ENCODE data around the gene CCDC182.

CCDC182 gene

GRCh38 chr17:57782647-57783337, 37.7 kb upstream of the CCDC182 start:
- DNase-seq, result no peak
- CTCF ChIA-PET, result interaction anchor here (0.6 to 4.3 kb wide), 39 partner anchors 9 to 664 kb away, joined by 3 to 18 read pairs (median 4); partner anchors contain the start of genes CCDC182 and MRPS23
- H3K9me3 ChIP-seq (ENCODE audit: control extremely low read depth in 1 of 5, control insufficient read depth in 4 of 5, insufficient read depth in 2 of 5, low read depth in 1 of 5, low read length in 4 of 5), result no peaks in the 10 kb centered on the region
- H3K36me3 ChIP-seq (ENCODE audit: control insufficient read depth in 4 of 4, insufficient read depth in 4 of 4, low read length in 3 of 4), result no peaks in the 10 kb centered on the region
- POLR2A ChIA-PET, result interaction anchor here (0.6 to 1.1 kb wide), 2 partner anchors 66 to 158 kb away, joined by 3 read pairs; no protein-coding TSS in a partner anchor
- H3K27ac ChIP-seq (ENCODE audit: insufficient read depth in 1 of 2, low read depth in 1 of 2, low read length in 2 of 2, poor library complexity in 1 of 2, severe bottlenecking in 2 of 2), result no peak overlapping the region
- 76% methylated on average over 18 of the region's 20 CpGs for WGBS (ENCODE audit: insufficient coverage)
- H3K4me3 ChIP-seq (ENCODE audit: control insufficient read depth in 1 of 7, extremely low read depth in 1 of 7, insufficient read depth in 4 of 7, low read depth in 2 of 7, low read length in 6 of 7), result peak overlapping the region in 2 of 7 experiments; percentile 2 to 60
- H3K4me1 ChIP-seq (ENCODE audit: control extremely low read depth in 1 of 4, control insufficient read depth in 4 of 4, insufficient read depth in 4 of 4, low read length in 3 of 4), result peaks cover 0 to 28% (median 21%) of the 10 kb centered on the region in 4 experiments
- no peaks in the 10 kb centered on the region for H3K27me3 ChIP-seq (replicated peaks in 2 of 5; ENCODE audit: control insufficient read depth in 4 of 5, insufficient read depth in 5 of 5, low read length in 4 of 5)

- Histone ChIP-seq H3K27me3 (replicated peaks in 2 of 5; ENCODE audit: control insufficient read depth in 4 of 5, insufficient read depth in 5 of 5, low read length in 4 of 5) (no peaks in the 10 kb centered on the region), H3K27ac (ENCODE audit: insufficient read depth in 1 of 2, low read depth in 1 of 2, low read length in 2 of 2, poor library complexity in 1 of 2, severe bottlenecking in 2 of 2) (no peak overlapping the region), H3K36me3 (ENCODE audit: control insufficient read depth in 4 of 4, insufficient read depth in 4 of 4, low read length in 3 of 4) (no peaks in the 10 kb centered on the region), H3K4me1 (ENCODE audit: control extremely low read depth in 1 of 4, control insufficient read depth in 4 of 4, insufficient read depth in 4 of 4, low read length in 3 of 4) (peaks cover 0 to 28% (median 21%) of the 10 kb centered on the region in 4 experiments), H3K9me3 (ENCODE audit: control extremely low read depth in 1 of 5, control insufficient read depth in 4 of 5, insufficient read depth in 2 of 5, low read depth in 1 of 5, low read length in 4 of 5) (no peaks in the 10 kb centered on the region), H3K4me3 (ENCODE audit: control insufficient read depth in 1 of 7, extremely low read depth in 1 of 7, insufficient read depth in 4 of 7, low read depth in 2 of 7, low read length in 6 of 7) (no peak overlapping the region)
- CTCF ChIA-PET, result interaction anchor here (0.9 to 4.3 kb wide), 12 partner anchors 8 to 652 kb away, joined by 3 to 18 read pairs (median 8); no protein-coding TSS in a partner anchor
- POLR2A ChIA-PET, result no interaction called here
- peak; percentile 23 to 82 (median 74) for DNase-seq
- 7% methylated on average over 6 of the region's 6 CpGs for WGBS (ENCODE audit: insufficient coverage)
Observed at GRCh38 chr17:57782062-57782490, 37.0 kb upstream of the CCDC182 start.

GRCh38 chr17:57781386-57782061, 36.4 kb upstream of the CCDC182 start:
- DNase-seq, result no peak
- Histone ChIP-seq H3K27ac (ENCODE audit: insufficient read depth in 1 of 2, low read depth in 1 of 2, low read length in 2 of 2, poor library complexity in 1 of 2, severe bottlenecking in 2 of 2) (no peak overlapping the region), H3K9me3 (ENCODE audit: control extremely low read depth in 1 of 5, control insufficient read depth in 4 of 5, insufficient read depth in 2 of 5, low read depth in 1 of 5, low read length in 4 of 5) (no peaks in the 10 kb centered on the region), H3K4me3 (ENCODE audit: control insufficient read depth in 1 of 7, extremely low read depth in 1 of 7, insufficient read depth in 4 of 7, low read depth in 2 of 7, low read length in 6 of 7) (no peak overlapping the region), H3K36me3 (ENCODE audit: control insufficient read depth in 4 of 4, insufficient read depth in 4 of 4, low read length in 3 of 4) (no peaks in the 10 kb centered on the region), H3K4me1 (ENCODE audit: control extremely low read depth in 1 of 4, control insufficient read depth in 4 of 4, insufficient read depth in 4 of 4, low read length in 3 of 4) (peaks cover 0 to 28% (median 21%) of the 10 kb centered on the region in 4 experiments), H3K27me3 (replicated peaks in 2 of 5; ENCODE audit: control insufficient read depth in 4 of 5, insufficient read depth in 5 of 5, low read length in 4 of 5) (no peaks in the 10 kb centered on the region)
- WGBS (ENCODE audit: insufficient coverage), result 68% methylated on average over 10 of the region's 11 CpGs
- ChIA-PET CTCF (interaction anchor here (0.9 to 4.3 kb wide), 7 partner anchors 11 to 651 kb away, joined by 3 to 18 read pairs (median 11); no protein-coding TSS in a partner anchor), POLR2A (no interaction called here)

DNA sequence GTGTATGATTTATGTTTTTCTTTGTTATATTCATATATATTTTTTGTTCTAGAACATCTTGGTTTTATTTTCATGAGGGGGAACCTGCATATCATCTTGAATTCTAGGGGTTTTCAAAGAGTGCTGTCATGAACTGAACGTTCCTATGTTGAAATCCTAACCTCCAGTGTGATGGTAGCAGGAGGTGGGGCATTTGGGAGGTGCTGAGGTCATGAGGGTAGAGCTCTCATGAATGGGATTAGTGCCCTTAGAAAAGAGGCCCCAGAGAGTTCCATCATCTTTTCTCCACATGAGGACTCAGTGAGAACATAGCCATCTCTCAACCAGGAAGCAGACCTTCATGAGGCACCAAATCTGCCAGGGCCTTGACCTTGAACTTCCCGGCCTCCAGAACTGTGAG, 34.6 kb upstream of the CCDC182 start:
- Histone ChIP-seq H3K9me3 (ENCODE audit: control extremely low read depth in 1 of 5, control insufficient read depth in 4 of 5, insufficient read depth in 2 of 5, low read depth in 1 of 5, low read length in 4 of 5) (no peaks in the 10 kb centered on the region), H3K4me3 (ENCODE audit: control insufficient read depth in 1 of 7, extremely low read depth in 1 of 7, insufficient read depth in 4 of 7, low read depth in 2 of 7, low read length in 6 of 7) (no peak overlapping the region), H3K4me1 (ENCODE audit: control extremely low read depth in 1 of 4, control insufficient read depth in 4 of 4, insufficient read depth in 4 of 4, low read length in 3 of 4) (peaks cover 0 to 28% (median 21%) of the 10 kb centered on the region in 4 experiments), H3K27ac (ENCODE audit: insufficient read depth in 1 of 2, low read depth in 1 of 2, low read length in 2 of 2, poor library complexity in 1 of 2, severe bottlenecking in 2 of 2) (no peak overlapping the region), H3K27me3 (replicated peaks in 2 of 5; ENCODE audit: control insufficient read depth in 4 of 5, insufficient read depth in 5 of 5, low read length in 4 of 5) (no peaks in the 10 kb centered on the region), H3K36me3 (ENCODE audit: control insufficient read depth in 4 of 4, insufficient read depth in 4 of 4, low read length in 3 of 4) (no peaks in the 10 kb centered on the region)
- ChIA-PET CTCF (interaction anchor here (0.6 kb wide), 1 partner anchor 244 kb away, joined by 4 read pairs; no protein-coding TSS in a partner anchor), POLR2A (interaction anchor here (0.7 kb wide), 1 partner anchor 12 kb away, joined by 4 read pairs; no protein-coding TSS in a partner anchor)
- no peak for DNase-seq
- no CpG with 5 or more reads among the region's 2 CpGs for WGBS (ENCODE audit: insufficient coverage)

GRCh38 chr17:57778306-57778705, 33.2 kb upstream of the CCDC182 start:
- no peak for DNase-seq
- no peaks in the 10 kb centered on the region for H3K9me3 ChIP-seq (ENCODE audit: control extremely low read depth in 1 of 5, control insufficient read depth in 4 of 5, insufficient read depth in 2 of 5, low read depth in 1 of 5, low read length in 4 of 5)
- CTCF ChIA-PET, result interaction anchor here (1.4 kb wide), 1 partner anchor 10 kb away, joined by 3 read pairs; no protein-coding TSS in a partner anchor
- peaks cover 8 to 32% (median 24%) of the 10 kb centered on the region in 4 experiments for H3K4me1 ChIP-seq (ENCODE audit: control extremely low read depth in 1 of 4, control insufficient read depth in 4 of 4, insufficient read depth in 4 of 4, low read length in 3 of 4)
- POLR2A ChIA-PET, result no interaction called here
- H3K27me3 ChIP-seq (replicated peaks in 2 of 5; ENCODE audit: control insufficient read depth in 4 of 5, insufficient read depth in 5 of 5, low read length in 4 of 5), result no peaks in the 10 kb centered on the region
- no peak overlapping the region for H3K27ac ChIP-seq (ENCODE audit: insufficient read depth in 1 of 2, low read depth in 1 of 2, low read length in 2 of 2, poor library complexity in 1 of 2, severe bottlenecking in 2 of 2)
- 100% methylated on average over 5 of the region's 6 CpGs for WGBS (ENCODE audit: insufficient coverage)
- H3K36me3 ChIP-seq (ENCODE audit: control insufficient read depth in 4 of 4, insufficient read depth in 4 of 4, low read length in 3 of 4), result no peaks in the 10 kb centered on the region
- H3K4me3 ChIP-seq (ENCODE audit: control insufficient read depth in 1 of 7, extremely low read depth in 1 of 7, insufficient read depth in 4 of 7, low read depth in 2 of 7, low read length in 6 of 7), result no peak overlapping the region

- peaks cover 11 to 20% (median 12%) of the 10 kb centered on the region in 4 experiments for H3K4me1 ChIP-seq (ENCODE audit: control extremely low read depth in 1 of 4, control insufficient read depth in 4 of 4, insufficient read depth in 4 of 4, low read length in 3 of 4)
- WGBS (ENCODE audit: insufficient coverage), result 100% methylated on average over 7 of the region's 12 CpGs
- no peaks in the 10 kb centered on the region for H3K36me3 ChIP-seq (ENCODE audit: control insufficient read depth in 4 of 4, insufficient read depth in 4 of 4, low read length in 3 of 4)
- no peak overlapping the region for H3K27ac ChIP-seq (ENCODE audit: insufficient read depth in 1 of 2, low read depth in 1 of 2, low read length in 2 of 2, poor library complexity in 1 of 2, severe bottlenecking in 2 of 2)
- CTCF ChIA-PET, result interaction anchor here (1.1 kb wide), 1 partner anchor 10 kb away, joined by 3 read pairs; no protein-coding TSS in a partner anchor
- no peak for DNase-seq
- H3K4me3 ChIP-seq (ENCODE audit: control insufficient read depth in 1 of 7, extremely low read depth in 1 of 7, insufficient read depth in 4 of 7, low read depth in 2 of 7, low read length in 6 of 7), result no peak overlapping the region
- POLR2A ChIA-PET, result no interaction called here
- no peaks in the 10 kb centered on the region for H3K9me3 ChIP-seq (ENCODE audit: control extremely low read depth in 1 of 5, control insufficient read depth in 4 of 5, insufficient read depth in 2 of 5, low read depth in 1 of 5, low read length in 4 of 5)
- H3K27me3 ChIP-seq (replicated peaks in 2 of 5; ENCODE audit: control insufficient read depth in 4 of 5, insufficient read depth in 5 of 5, low read length in 4 of 5), result no peaks in the 10 kb centered on the region
Observed at GRCh38 chr17:57776366-57776765, 31.3 kb upstream of the CCDC182 start.

All from common myeloid progenitor, CD34-positive (primary cell).